Caco-2 (cell line): ENCODE data around the gene CDKAL1. TPM values are rescaled to one million over a fixed set of nuclear protein-coding genes. Genes with fewer than 3 reads are reported as not detected.
A peak's percentile ranks its signal among the peaks of the same experiment; 100 is the strongest.

Experiments
- BruUV-seq: library from RNA; stranded (reverse); fragments of 400-500 nt; replicated peaks from 2 replicates; lab custom pipeline; 2021; lab: Mats Ljungman, UMichigan
- CTCF ChIA-PET: fragments of 300-600 bp; sonication (Branson Sonifier 250); formaldehyde crosslinking; loops from one replicate; lab custom pipeline; 2022; ENCODE audit warnings: antibody characterized with exemption; lab: Charles Lee
- POLR2A ChIA-PET: fragments of 300-600 bp; sonication (Branson Sonifier 250); formaldehyde crosslinking; loops from one replicate; lab custom pipeline; 2022; ENCODE audit warnings: antibody characterized with exemption; lab: Charles Lee
- DNase-seq, 2 experiments: peaks; one replicate each; pipeline versions ENCODE4 v3.0.0 to v3.0.0-alpha.2; 2020 to 2022
- H3K27me3 ChIP-seq: replicated peaks from 2 replicates; pipeline ENCODE4 v1.6.0; 2011; ENCODE audit warnings: low read length; ENCODE audit not compliant: control insufficient read depth, insufficient read depth
- H3K36me3 ChIP-seq: 2 replicates; pipeline ENCODE4 v1.5.1; 2011; ENCODE audit warnings: low read length; ENCODE audit not compliant: control insufficient read depth, insufficient read depth
- H3K4me1 ChIP-seq: fragments of 250-450 bp; sonication (Bioruptor Pico); 2 replicates; pipeline ENCODE4 v1.5.1; 2020; ENCODE audit warnings: mild to moderate bottlenecking
- H3K4me3 ChIP-seq: 2 replicates; pipeline ENCODE4 v1.5.1; 2011; ENCODE audit warnings: low read depth, mild to moderate bottlenecking, control low read depth, low read length
- H3K9me3 ChIP-seq: fragments of 250-450 bp; sonication (Bioruptor Pico); 2 replicates; pipeline ENCODE4 v1.5.1; 2020; ENCODE audit warnings: mild to moderate bottlenecking, moderate library complexity
- H3K27ac Mint-ChIP-seq: one replicate; pipeline ENCODE4 v1.8.0; 2022; ENCODE audit warnings: mixed read lengths; ENCODE audit not compliant: unreplicated experiment
- H3K27me3 Mint-ChIP-seq: one replicate; pipeline ENCODE4 v1.8.0; 2022; ENCODE audit warnings: mixed read lengths; ENCODE audit not compliant: insufficient read depth, unreplicated experiment
- H3K36me3 Mint-ChIP-seq: one replicate; pipeline ENCODE4 v1.8.0; 2022; ENCODE audit warnings: mild to moderate bottlenecking, mixed read lengths; ENCODE audit not compliant: insufficient read depth, unreplicated experiment
- H3K4me1 Mint-ChIP-seq: one replicate; pipeline ENCODE4 v1.8.0; 2022; ENCODE audit warnings: low read depth, mixed read lengths; ENCODE audit not compliant: unreplicated experiment
- H3K4me3 Mint-ChIP-seq: one replicate; pipeline ENCODE4 v1.8.0; 2022; ENCODE audit warnings: mild to moderate bottlenecking, moderate library complexity, mixed read lengths; ENCODE audit not compliant: unreplicated experiment
- H3K9me3 Mint-ChIP-seq: one replicate; pipeline ENCODE4 v1.8.0; 2022; ENCODE audit warnings: mixed read lengths; ENCODE audit not compliant: unreplicated experiment
- intact Hi-C: fragments of 100-400 bp; cut with micrococcal nuclease; formaldehyde crosslinking; loops from one replicate; pipeline ENCODE4 v1.10.0; 2022; ENCODE audit not compliant: unreplicated experiment
- total RNA-seq: library from RNA; stranded (reverse); gene quantifications from 2 replicates; pipeline ENCODE4 v1.2.3, GENCODE V29; 2022
- TF ChIP-seq, protein P1 (sequence below), 2 experiments: fragments of 200-600 bp in 1 of 2; IDR thresholded peaks; 1 replicate in 1 of 2; 2 replicates in 1 of 2; pipeline versions ENCODE4 v1.5.1 to v1.8.0; 2011 to 2022; ENCODE audit warnings: antibody characterized with exemption in 1 of 2, control low read depth in 1 of 2, inconsistent platforms in 1 of 2, low read depth in 1 of 2, low read length in 1 of 2, mild to moderate bottlenecking in 1 of 2, moderate library complexity in 1 of 2; ENCODE audit not compliant: insufficient read depth in 1 of 2, severe bottlenecking in 1 of 2, unreplicated experiment in 1 of 2

CDKAL1 gene
- total RNA-seq, 1 experiment from 2014 or later = 18.7 TPM

GRCh38 chr6:20706939-20707485, 172.8 kb downstream of the CDKAL1 start:
- Mint-ChIP-seq H3K9me3 (no peaks in the 10 kb centered on the region), H3K36me3 (no peaks in the 10 kb centered on the region), H3K27ac (no peak overlapping the region), H3K27me3 (no peaks in the 10 kb centered on the region), H3K4me1 (peaks cover 22% of the 10 kb centered on the region), H3K4me3 (no peak overlapping the region)
- Histone ChIP-seq H3K4me3 (no peak overlapping the region), H3K27me3 (no peaks in the 10 kb centered on the region), H3K4me1 (peaks cover 27% of the 10 kb centered on the region), H3K36me3 (no peaks in the 10 kb centered on the region), H3K9me3 (no peaks in the 10 kb centered on the region)
- ChIA-PET POLR2A (no interaction called here), CTCF (no interaction called here)
- no TSS peak for BruUV-seq
- peak; percentile 38 to 51 for DNase-seq
- TF ChIP-seq, protein P1, sequence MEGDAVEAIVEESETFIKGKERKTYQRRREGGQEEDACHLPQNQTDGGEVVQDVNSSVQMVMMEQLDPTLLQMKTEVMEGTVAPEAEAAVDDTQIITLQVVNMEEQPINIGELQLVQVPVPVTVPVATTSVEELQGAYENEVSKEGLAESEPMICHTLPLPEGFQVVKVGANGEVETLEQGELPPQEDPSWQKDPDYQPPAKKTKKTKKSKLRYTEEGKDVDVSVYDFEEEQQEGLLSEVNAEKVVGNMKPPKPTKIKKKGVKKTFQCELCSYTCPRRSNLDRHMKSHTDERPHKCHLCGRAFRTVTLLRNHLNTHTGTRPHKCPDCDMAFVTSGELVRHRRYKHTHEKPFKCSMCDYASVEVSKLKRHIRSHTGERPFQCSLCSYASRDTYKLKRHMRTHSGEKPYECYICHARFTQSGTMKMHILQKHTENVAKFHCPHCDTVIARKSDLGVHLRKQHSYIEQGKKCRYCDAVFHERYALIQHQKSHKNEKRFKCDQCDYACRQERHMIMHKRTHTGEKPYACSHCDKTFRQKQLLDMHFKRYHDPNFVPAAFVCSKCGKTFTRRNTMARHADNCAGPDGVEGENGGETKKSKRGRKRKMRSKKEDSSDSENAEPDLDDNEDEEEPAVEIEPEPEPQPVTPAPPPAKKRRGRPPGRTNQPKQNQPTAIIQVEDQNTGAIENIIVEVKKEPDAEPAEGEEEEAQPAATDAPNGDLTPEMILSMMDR (IDR thresholded peaks at IDR 0.05; ENCODE audit: insufficient read depth in 1 of 2, low read depth in 1 of 2, low read length in 1 of 2, severe bottlenecking in 1 of 2, unreplicated experiment in 1 of 2) = no peak
- intact Hi-C loops = no loop called here

DNA sequence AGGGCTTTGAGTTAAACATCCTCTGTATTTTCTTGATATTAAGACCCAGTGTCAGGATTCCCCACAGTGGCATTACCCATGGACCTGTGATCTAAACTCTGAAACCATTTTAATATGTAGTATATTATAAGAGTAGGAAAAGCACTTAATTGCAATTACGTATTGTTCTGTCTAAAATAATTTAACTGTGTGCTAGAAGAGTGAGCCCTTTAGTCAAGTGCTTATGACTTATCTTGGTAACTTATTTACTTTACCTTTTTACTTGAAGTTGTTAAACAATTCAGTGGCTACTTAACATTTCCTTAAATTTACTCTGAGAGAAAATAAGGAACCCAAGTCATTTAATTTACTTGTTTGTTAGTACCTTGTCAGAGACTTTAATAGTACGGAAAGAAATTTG, 173.6 kb downstream of the CDKAL1 start:
- no peak for DNase-seq
- no peaks in the 10 kb centered on the region for H3K9me3 ChIP-seq
- no peaks in the 10 kb centered on the region for H3K27me3 ChIP-seq
- intact Hi-C loops = no loop called here
- H3K36me3 Mint-ChIP-seq = no peaks in the 10 kb centered on the region
- H3K4me3 ChIP-seq = no peak overlapping the region
- H3K9me3 Mint-ChIP-seq = no peaks in the 10 kb centered on the region
- H3K4me3 Mint-ChIP-seq = no peak overlapping the region
- BruUV-seq = no TSS peak
- H3K36me3 ChIP-seq = no peaks in the 10 kb centered on the region
- peaks cover 24% of the 10 kb centered on the region for H3K4me1 Mint-ChIP-seq
- POLR2A ChIA-PET = no interaction called here
- no peak overlapping the region for H3K27ac Mint-ChIP-seq
- TF ChIP-seq, protein P1 (IDR thresholded peaks at IDR 0.05; ENCODE audit: insufficient read depth in 1 of 2, low read depth in 1 of 2, low read length in 1 of 2, severe bottlenecking in 1 of 2, unreplicated experiment in 1 of 2) = no peak
- no peaks in the 10 kb centered on the region for H3K27me3 Mint-ChIP-seq
- CTCF ChIA-PET = no interaction called here
- H3K4me1 ChIP-seq = peaks cover 27% of the 10 kb centered on the region

- Mint-ChIP-seq H3K4me3 (no peak overlapping the region), H3K36me3 (no peaks in the 10 kb centered on the region), H3K9me3 (no peaks in the 10 kb centered on the region), H3K27me3 (no peaks in the 10 kb centered on the region), H3K4me1 (peaks cover 24% of the 10 kb centered on the region), H3K27ac (no peak overlapping the region)
- Histone ChIP-seq H3K4me1 (peaks cover 27% of the 10 kb centered on the region), H3K4me3 (no peak overlapping the region), H3K9me3 (no peaks in the 10 kb centered on the region), H3K27me3 (no peaks in the 10 kb centered on the region), H3K36me3 (no peaks in the 10 kb centered on the region)
- no TSS peak for BruUV-seq
- POLR2A ChIA-PET = no interaction called here
- no peak for DNase-seq
- CTCF ChIA-PET = no interaction called here
- TF ChIP-seq, protein P1 (IDR thresholded peaks at IDR 0.05; ENCODE audit: insufficient read depth in 1 of 2, low read depth in 1 of 2, low read length in 1 of 2, severe bottlenecking in 1 of 2, unreplicated experiment in 1 of 2) = no peak
- intact Hi-C loops = no loop called here
Observed at GRCh38 chr6:20708367-20709124, 174.3 kb downstream of the CDKAL1 start.
